ENCODE data around the gene LAMA4. TPM values are rescaled to one million over a fixed set of nuclear protein-coding genes. Genes with fewer than 3 reads are reported as not detected.

The LAMA4 gene
- total and polyA plus RNA-seq, 2 of the 13 experiments (the other 11 are each of a cell fraction or from before 2014, with no cell fraction given) = not detected

DNA sequence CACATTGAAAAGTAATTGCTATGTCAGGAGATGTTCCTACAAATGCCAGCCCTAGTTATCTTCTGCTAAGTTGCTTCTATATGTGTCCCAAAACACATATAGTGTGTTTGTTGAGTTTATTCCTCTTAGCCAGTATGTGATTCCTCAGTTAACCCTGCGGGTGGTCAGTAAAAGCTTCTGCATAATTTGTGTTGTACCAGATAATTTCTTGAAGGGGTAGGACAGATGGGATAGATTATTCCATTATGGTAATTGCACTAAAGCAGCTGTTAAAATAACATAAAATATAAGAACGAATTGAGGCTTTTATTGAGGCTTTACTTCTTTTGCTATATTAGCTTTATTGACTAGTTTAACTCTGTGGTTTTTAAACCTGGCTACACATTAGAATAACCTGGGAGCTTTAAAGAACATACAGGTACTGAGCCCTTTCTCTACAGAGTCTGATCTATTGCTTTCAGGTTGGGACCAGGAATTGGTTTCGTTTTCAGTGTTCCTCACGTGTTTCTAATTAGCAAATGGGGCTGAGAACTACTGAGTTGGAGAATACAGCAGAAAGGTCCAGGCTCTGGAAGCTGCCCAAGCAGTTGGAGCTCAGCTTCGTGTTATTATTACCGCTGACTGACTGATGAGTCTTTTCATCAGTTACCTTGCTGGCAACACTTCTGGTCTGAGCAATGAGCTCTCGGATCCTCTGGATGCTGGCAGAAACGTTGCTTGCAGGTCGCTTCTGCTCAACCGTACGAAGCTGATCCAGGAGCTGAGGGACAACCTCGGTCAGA is 110.0 kb downstream of the LAMA4 start:
- 0 out of 2 replicates have a peak, but pooled peaks have one; percentile 6 for TF ChIP-seq SMAD3 (CRISPR knock-in tag; IDR thresholded peaks at IDR 0.05)
- peak; percentile 4 for TF ChIP-seq ZNF883 (CRISPR knock-in tag; IDR thresholded peaks at IDR 0.05; ENCODE audit: not compliant biosample characterization)
- TF ChIP-seq, protein P1, sequence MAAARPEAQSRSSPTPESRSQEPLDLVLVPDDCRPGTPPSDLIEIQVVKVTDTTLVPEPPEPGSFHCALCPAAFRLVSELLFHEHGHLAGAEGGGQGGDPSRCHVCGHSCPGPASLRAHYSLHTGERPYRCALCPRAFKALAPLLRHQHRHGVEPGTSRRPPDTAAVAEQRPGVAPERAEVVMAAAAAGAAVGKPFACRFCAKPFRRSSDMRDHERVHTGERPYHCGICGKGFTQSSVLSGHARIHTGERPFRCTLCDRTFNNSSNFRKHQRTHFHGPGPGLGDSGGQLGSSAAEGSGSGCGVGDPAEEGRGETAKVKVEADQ (CRISPR knock-in tag; IDR thresholded peaks at IDR 0.05; ENCODE audit: borderline replicate concordance) = no peak
- TF ChIP-seq SP4 (CRISPR knock-in tag; IDR thresholded peaks at IDR 0.05) = no peak
- peak; percentile 2 for TF ChIP-seq ZEB1 (IDR thresholded peaks at IDR 0.05; ENCODE audit: insufficient replicate concordance, low read depth)
- TF ChIP-seq GLI4 (CRISPR knock-in tag; IDR thresholded peaks at IDR 0.05; ENCODE audit: borderline replicate concordance) = no peak
- TF ChIP-seq BHLHE40 (IDR thresholded peaks at IDR 0.05; ENCODE audit: low read length) = peak; percentile 53; the same call in 1 of the 2 replicates
- TF ChIP-seq ZNF605 (CRISPR knock-in tag; IDR thresholded peaks at IDR 0.05) = peak; percentile 13; the same call in 1 of the 2 replicates
- peak overlapping the region; percentile 82 for H3K4me2 ChIP-seq (ENCODE audit: low read depth, low read length)
- in situ Hi-C loops (cut with HindIII; ENCODE audit: extremely low pct_ligation_motif_present, low pct_unique_long_range_greater_than_20kb) = no loop called here
- ChIA-PET POLR2A (interaction anchor here (1.3 kb wide), 1 partner anchor 57 kb away, joined by 8 read pairs; the partner anchor contains the start of genes FAM229B and TUBE1), CTCF (ENCODE audit: low intra/inter-chr PET ratio, low total read pairs) (no interaction called here)
- H2AFZ ChIP-seq (ENCODE audit: low read length) = peak overlapping the region; percentile 90
- no peaks in the 10 kb centered on the region for H3K79me2 ChIP-seq (ENCODE audit: insufficient read depth, low read length)
- no TSS peak for BruUV-seq (replicated peaks)
- H3K4me1 ChIP-seq (ENCODE audit: insufficient read depth, low read length) = peaks cover 17% of the 10 kb centered on the region
- DNase-seq (ENCODE audit: low spot score) (peak; percentile 30), ATAC-seq (peak; percentile 78), FAIRE-seq (no peak)
- H3K9me3 ChIP-seq (ENCODE audit: low read length) = no peaks in the 10 kb centered on the region
- intact Hi-C loops (cut with micrococcal nuclease; ENCODE audit: unreplicated experiment) = no loop called here
- peaks cover 0 to 2% of the 10 kb centered on the region in 2 experiments; a peak in 1 of 5 replicates for H3K27me3 ChIP-seq (ENCODE audit: control insufficient read depth in 1 of 2, insufficient read depth in 2 of 2, low read length in 2 of 2)
- H3K9ac ChIP-seq (ENCODE audit: insufficient read depth, low read depth, low read length) = peak overlapping the region; percentile 11; the same call in 1 of the 2 replicates
- no peaks in the 10 kb centered on the region for H4K20me1 ChIP-seq (ENCODE audit: insufficient read depth, low read length)
- 5% methylated on average over 12 of the region's 12 CpGs for WGBS (ENCODE audit: low lambda C conversion rate)
- H3K4me3 ChIP-seq (replicated peaks in 1 of 3; ENCODE audit: insufficient read depth in 1 of 3, low read depth in 2 of 3, low read length in 3 of 3) = peak overlapping the region; percentile 45 to 59 (median 55)
- no peak overlapping the region for H3K27ac ChIP-seq (ENCODE audit: extremely low read length, insufficient read depth, low read length)
- H3K36me3 ChIP-seq (replicated peaks in 1 of 2; ENCODE audit: control insufficient read depth in 1 of 2, insufficient read depth in 2 of 2, low read length in 2 of 2) = no peaks in the 10 kb centered on the region
